Measurements from ENCODE around the gene HS6ST1.

GRCh38 chr2:128227862-128228261 lies 90.8 kb downstream of the HS6ST1 start:
- TF ChIP-seq CTCF (conservative IDR thresholded peaks at IDR 0.05; ENCODE audit: low read depth, low read length), result no peak
- TF ChIP-seq RAD21 (IDR thresholded peaks at IDR 0.05; ENCODE audit: low read length), result no peak
- no peak for TF ChIP-seq USF2 (IDR thresholded peaks at IDR 0.05; ENCODE audit: low read depth, low read length)
- TF ChIP-seq POLR2A (IDR thresholded peaks at IDR 0.05; ENCODE audit: low read depth, low read length), result no peak
- TF ChIP-seq NFE2L2 (IDR thresholded peaks at IDR 0.05; ENCODE audit: low read depth, low read length), result no peak
- no peak for TF ChIP-seq MXI1 (IDR thresholded peaks at IDR 0.05; ENCODE audit: borderline replicate concordance, low read depth, low read length)
- TF ChIP-seq RFX5 (IDR thresholded peaks at IDR 0.05; ENCODE audit: low read depth, low read length), result no peak
- TF ChIP-seq MAFK (IDR thresholded peaks at IDR 0.05; ENCODE audit: low read depth, low read length), result no peak
- TF ChIP-seq BHLHE40 (IDR thresholded peaks at IDR 0.05; ENCODE audit: low read depth, low read length), result no peak
- no peak for TF ChIP-seq CEBPB (IDR thresholded peaks at IDR 0.05; ENCODE audit: low read depth, low read length)
- no peak for TF ChIP-seq FOS (IDR thresholded peaks at IDR 0.05; ENCODE audit: low read depth, low read length)
- no peak for TF ChIP-seq SMC3 (IDR thresholded peaks at IDR 0.05; ENCODE audit: low read depth, low read length)
- no peak for TF ChIP-seq RCOR1 (IDR thresholded peaks at IDR 0.05; ENCODE audit: insufficient replicate concordance, low read length)
- no peak for TF ChIP-seq MAZ (IDR thresholded peaks at IDR 0.05; ENCODE audit: borderline replicate concordance, low read depth, low read length)

All from IMR-90 (cell line).